Cardiac fibroblast (primary cell): Measurements from ENCODE around the gene STC2.
A peak's percentile ranks its signal among the peaks of the same experiment; 100 is the strongest.

Source experiments
- DNase-seq, 2 donors: peaks; one replicate each; pipeline versions ENCODE4 v3.0.0 to v3.0.0-alpha.2; 2010; ENCODE audit warnings: low read depth in 2 of 2
- H3K4me3 ChIP-seq, 2 donors: replicated peaks in 1 of 2; 1 replicate in 1 of 2; 2 replicates in 1 of 2; pipeline ENCODE4 v1.5.1; 2011; ENCODE audit warnings: low read depth in 2 of 2, low read length in 2 of 2, mild to moderate bottlenecking in 2 of 2, moderate library complexity in 1 of 2
- CTCF ChIP-seq: IDR thresholded peaks from one replicate; pipeline ENCODE4 v1.5.1; 2011; ENCODE audit warnings: low read depth, mild to moderate bottlenecking, low read length, inconsistent platforms

The STC2 gene

DNA sequence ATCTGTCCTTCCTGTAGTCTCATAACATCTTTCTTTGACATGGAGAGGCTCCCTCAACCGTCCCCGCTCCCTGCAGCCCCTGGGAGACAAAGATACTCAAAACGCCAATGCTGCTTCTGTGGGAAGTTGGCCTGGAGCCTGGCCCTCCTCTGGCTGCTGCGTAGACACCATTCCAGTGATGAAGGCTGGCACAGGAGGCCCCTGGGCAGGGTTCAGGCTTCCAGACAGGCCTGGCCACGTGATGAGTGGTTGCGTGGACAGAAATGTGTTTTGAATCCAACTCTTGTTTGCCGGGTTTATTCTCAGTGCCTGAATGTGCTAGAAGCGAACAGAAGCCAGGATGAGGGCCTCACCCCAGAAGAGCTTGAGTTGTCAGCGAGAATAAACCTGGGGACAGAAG lies 50.0 kb downstream of the STC2 start:
- peak in 1 of 2 donors; percentile 52 for DNase-seq
- no peak overlapping the region for H3K4me3 ChIP-seq
- no peak for TF ChIP-seq CTCF

- TF ChIP-seq CTCF, result no peak
- DNase-seq, result no peak
- H3K4me3 ChIP-seq, result no peak overlapping the region
Observed at GRCh38 chr5:173274771-173275170, 53.4 kb downstream of the STC2 start.

DNA sequence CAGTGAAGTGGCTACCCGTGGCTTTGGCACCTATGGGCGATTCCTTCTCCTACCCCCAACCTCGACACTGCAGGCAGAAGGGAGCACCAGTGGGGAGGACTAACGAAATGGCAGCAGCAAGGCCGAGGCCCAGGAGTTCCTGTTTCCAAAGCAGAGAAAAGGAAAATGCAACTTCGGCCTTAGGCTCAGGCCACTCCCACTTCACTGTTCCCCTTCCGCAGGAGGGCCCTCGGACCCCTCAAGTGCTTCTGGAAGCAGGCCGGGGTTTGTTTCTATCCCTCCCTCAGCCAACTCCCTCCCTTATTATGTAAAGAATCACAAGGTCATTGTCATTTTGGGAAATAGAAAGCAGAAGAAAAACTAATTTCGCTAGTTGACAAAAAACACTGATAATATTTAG lies 56.8 kb downstream of the STC2 start:
- TF ChIP-seq CTCF, result no peak
- H3K4me3 ChIP-seq, result no peak overlapping the region
- no peak for DNase-seq

DNA sequence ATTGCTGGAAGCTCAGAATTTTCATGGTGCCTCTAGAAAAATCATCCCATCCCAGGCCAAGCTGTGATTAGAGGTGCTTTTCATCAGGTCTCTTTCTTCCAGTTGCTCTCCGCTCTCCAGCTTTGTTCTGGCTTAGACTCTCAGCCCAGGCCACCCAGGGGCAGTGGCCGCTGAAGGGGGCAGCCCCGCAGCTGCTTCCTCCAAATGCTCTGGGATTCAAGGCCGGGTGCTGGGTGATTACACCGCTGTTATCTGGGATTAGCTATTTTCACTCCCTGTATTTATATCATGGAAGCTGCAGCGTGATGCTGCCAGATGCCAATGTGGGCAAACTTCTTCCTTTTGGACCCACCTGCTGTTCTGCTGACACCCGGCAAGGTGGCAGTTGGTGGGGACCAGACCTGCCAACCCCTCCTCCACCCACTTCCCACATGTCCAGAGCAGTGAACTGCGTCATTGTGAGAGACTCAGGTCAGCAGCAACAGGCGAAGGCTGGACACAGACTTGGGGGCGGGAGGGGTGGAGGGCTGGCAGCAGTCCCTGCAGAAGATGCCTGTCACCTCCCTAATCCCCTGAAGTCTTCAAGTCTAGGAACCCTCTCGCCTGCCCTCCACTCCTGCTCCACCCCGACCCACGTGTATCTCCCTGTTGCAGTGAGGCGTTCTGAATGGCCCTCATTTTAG lies 59.3 kb downstream of the STC2 start:
- no peak for DNase-seq
- no peak overlapping the region for H3K4me3 ChIP-seq
- TF ChIP-seq CTCF, result no peak

DNA sequence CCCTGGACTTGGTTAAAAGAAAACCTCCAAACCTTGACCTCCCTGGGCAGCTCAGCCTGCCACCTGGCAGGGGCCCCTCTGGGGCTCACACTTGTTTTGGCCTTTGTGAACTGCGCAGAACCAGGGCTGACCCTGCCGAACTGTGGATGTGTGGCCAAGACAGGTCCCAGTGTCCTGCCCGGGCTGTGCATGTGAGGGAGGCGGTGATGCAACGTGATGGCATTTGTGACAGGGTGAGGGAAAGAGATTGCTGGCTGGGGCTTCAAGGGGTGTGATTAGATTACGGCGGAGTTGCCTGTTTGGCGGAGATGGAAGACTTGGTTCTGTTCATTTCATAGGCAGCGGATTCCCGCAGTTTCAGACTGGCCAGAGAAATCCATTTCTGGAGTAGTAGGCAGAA lies 62.8 kb downstream of the STC2 start:
- H3K4me3 ChIP-seq, result no peak overlapping the region
- no peak for TF ChIP-seq CTCF
- no peak for DNase-seq
